HG03175 (cell line): ENCODE data around the gene NPR3.

Experiments
- ATAC-seq: cut with Tn5 transposase; IDR thresholded peaks from one replicate; pipeline ENCODE4 v1.9.1; 2021; ENCODE audit warnings: mild to moderate bottlenecking, moderate library complexity; ENCODE audit not compliant: unreplicated experiment

The NPR3 gene

DNA sequence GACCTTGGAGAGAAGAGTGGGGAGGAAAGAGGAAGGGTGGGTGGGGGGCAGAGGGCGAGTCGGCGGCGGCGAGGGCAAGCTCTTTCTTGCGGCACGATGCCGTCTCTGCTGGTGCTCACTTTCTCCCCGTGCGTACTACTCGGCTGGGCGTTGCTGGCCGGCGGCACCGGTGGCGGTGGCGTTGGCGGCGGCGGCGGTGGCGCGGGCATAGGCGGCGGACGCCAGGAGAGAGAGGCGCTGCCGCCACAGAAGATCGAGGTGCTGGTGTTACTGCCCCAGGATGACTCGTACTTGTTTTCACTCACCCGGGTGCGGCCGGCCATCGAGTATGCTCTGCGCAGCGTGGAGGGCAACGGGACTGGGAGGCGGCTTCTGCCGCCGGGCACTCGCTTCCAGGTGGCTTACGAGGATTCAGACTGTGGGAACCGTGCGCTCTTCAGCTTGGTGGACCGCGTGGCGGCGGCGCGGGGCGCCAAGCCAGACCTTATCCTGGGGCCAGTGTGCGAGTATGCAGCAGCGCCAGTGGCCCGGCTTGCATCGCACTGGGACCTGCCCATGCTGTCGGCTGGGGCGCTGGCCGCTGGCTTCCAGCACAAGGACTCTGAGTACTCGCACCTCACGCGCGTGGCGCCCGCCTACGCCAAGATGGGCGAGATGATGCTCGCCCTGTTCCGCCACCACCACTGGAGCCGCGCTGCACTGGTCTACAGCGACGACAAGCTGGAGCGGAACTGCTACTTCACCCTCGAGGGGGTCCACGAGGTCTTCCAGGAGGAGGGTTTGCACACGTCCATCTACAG is 760 bp downstream of the NPR3 start:
- ATAC-seq, result no peak

DNA sequence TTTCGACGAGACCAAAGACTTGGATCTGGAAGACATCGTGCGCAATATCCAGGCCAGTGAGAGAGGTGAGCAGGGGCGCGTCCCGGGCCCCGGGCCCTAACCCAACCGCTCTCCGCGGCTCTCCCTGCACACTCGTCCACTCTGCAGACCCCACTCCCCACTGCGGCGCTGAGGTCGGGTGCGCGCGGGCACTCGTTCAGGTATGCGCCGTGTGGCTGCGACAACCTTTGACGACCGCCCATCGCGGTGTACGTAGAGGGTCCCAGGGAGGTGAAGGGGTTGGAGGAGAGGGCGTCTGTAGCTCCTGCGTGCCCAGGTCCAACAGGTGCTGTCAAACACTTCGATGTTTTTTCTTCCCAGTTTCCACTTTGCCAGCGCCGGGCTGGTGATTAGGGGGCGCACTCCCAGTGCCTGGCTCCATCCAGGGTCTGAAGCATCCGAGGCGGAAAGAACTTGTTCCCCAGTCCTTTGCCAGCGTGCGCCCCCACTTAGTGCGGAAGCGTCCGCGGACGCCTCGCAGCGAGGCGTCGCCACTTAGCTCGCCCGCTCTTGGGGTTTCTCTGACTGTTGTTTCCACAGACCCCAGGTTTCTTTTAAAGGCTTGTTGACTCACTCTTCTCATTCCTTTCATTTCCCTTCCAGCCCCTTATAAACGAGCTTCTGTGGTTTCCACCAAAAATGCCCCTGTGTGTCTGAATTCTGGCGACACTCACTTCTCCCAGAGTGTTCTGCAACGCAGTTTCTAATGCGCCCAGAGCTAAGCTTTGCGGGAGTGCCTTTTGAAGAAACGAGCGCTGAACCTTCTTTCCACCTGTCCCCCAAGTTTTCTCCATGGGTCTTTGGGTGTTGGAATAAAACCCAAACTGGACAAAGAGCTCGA is 1.6 kb downstream of the NPR3 start:
- ATAC-seq, result no peak

DNA sequence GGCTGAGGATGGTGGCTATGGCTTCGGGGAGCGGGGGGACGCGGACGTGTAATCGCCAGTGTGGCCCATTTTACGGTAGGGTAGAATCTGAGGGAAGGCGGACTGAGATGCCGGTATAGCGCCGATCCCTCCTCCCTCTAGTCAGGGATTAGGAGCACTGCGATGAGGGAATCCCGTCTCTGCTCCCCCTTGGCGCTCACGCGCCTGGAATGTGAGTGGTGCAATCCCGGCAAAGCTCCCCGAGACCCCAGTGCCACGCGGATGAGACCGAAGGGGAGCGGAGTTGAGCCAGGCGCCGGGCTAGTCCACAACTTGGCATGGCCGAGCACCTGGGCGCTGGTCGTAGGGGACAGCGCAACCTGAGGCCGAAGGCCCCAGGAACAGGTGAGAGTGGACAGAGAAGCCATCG is 2.2 kb downstream of the NPR3 start:
- ATAC-seq, result no peak

DNA sequence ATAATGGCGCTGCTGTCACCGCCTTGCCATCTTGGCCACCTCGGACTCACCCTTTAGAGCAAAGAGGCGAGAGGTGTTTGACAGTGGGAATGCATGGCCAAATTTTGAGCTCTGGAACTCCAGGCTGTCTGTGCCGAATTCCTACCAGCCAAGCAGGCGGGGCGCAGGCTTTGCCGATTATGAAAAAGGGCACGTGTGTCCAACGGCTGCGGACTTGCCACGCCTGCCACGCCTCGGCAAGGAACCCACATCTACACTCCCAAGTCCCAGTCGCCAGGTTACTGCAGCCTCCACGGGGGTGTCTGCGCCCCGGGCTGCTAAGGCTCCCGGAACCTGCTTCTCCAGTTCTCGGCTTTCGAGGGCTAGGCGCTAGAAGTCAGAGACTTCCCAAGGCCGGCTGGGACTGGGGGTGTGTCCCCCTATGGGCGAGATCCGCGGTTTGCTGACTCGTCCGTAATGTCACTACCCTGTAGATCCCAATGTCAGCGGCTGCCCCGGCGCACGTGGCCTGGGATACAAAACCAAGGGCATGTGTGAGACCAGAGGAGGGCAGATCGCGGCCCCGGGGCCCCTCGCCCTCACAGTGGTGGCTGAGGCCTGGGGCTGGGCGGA is 2.8 kb downstream of the NPR3 start:
- no peak for ATAC-seq

DNA sequence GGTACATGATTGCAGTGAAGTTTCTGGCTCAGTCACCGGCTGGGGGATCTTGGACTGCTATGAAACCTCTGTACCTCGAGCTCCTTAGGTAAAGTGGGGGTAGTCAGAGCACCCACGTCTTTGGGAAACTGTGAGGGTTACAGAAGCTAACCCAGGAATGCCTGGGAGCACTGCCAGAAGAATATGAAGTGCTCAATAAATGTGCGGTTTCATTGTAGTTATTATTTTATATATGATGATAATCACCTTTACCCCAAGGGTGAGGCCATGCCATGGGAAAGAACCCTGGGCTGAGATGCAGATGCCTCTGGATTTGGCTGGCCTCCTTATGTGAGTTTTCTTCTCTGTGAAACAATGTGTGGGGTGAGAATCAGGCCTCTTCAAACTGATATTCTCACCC is 3.7 kb downstream of the NPR3 start:
- no peak for ATAC-seq

DNA sequence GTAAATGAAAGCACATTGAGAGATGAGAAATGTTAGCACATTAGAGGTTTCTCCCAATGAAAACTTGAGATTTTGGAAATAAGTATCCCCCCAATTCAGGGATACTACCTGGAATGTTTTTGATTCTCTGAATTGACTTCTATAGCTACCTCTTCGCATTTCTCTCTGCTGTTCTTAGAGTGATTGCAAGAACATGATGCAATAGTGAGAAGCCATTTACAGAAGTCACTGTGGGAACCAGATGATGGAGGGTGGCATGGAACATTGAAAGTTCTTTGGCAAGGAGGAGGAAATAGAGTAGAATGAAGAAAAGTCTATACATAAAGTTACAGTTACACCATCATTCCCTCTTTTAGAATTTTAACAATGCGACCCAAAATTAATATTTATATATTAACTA is 9.2 kb downstream of the NPR3 start:
- no peak for ATAC-seq

DNA sequence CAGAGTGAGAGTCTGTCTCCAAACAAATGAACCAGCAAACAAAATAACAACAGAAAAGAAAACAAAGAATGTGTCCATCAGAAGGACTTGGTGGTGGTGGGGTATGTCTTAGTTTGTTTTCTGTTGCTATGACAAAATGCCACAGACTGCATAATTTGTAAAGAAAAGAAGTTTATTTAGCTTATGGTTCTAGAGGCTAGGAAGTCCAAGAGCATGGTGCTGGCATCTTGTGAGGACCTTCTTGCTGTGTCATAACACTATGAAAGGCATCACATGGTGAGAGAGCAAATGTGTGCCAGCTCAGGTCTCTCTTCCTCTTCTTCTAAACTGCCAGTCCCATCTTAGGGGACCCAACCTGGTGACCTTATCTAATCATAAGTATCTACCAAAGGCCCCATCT is 10.5 kb downstream of the NPR3 start:
- ATAC-seq, result no peak

DNA sequence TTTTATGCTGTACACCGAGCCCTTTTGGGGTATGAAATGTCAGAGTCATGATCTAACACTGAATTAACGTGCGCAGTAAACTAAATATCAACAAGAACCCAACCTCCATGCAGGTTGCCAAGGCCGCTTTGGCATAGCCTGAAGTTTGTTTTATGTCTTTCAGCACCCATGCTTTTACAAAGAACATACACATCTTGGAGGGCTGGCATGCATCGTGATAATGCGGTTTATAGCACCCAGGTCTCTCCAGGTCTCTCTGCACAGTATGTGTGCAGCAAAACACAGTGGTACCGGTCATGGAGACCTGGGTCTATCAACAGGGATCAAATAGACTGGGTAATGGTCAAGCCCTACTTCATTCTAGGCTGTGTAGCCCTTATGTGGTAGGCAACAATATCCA is 11.8 kb downstream of the NPR3 start:
- ATAC-seq, result no peak

DNA sequence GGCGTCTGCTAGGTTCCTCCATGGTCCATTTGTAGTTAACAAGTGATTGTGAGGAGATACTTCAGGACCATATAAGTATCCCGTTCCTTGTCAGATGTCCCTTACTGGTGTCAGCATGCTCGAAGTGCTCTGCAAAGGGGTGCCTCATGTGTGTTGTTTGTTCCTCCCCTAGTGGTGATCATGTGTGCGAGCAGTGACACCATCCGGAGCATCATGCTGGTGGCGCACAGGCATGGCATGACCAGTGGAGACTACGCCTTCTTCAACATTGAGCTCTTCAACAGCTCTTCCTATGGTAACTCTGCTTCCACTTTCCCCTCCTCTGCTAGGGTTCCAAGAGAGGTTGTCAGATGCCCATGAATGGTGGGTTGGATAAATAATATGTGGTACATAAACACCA is 13.4 kb downstream of the NPR3 start:
- ATAC-seq, result no peak

DNA sequence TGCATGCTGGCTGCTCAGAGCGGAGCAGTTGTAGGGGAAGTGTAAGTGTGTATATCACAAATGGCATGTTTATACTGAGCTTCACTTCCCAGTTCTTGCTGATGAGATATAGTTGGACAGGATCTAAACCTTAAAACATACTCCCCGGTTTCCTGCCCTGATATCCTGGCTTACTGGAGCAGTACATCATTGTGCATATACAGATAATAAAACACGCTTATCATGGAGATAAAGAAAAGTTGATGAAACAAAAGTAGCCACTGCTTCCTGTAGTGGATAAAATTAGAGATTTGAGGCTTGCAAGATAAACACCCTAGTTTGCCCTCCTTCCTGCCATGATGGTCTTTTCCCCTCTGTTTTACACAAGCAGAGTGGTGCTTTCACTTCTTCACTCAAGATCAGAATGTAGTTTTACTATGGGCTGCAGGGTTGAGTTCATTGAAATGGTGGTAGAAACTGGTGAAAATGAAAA is 15.0 kb downstream of the NPR3 start:
- no peak for ATAC-seq

DNA sequence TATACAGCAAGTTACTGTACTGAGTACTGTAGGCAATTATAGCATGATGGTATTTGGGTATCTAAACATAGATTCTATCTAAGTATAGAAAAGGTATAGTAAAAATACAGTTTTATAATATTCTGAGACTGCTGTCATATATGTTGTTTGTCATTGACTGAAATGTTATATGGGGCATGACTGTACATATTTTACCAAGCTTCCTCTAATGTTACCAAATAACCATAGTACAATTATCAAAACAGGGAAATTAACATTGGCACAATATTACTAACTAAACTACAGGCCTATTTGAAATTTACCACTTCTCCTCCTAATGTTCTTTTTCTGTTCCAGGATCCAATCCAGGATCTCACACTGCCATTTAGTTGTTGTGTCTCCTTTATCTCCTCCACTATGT is 18.5 kb downstream of the NPR3 start:
- ATAC-seq, result no peak

DNA sequence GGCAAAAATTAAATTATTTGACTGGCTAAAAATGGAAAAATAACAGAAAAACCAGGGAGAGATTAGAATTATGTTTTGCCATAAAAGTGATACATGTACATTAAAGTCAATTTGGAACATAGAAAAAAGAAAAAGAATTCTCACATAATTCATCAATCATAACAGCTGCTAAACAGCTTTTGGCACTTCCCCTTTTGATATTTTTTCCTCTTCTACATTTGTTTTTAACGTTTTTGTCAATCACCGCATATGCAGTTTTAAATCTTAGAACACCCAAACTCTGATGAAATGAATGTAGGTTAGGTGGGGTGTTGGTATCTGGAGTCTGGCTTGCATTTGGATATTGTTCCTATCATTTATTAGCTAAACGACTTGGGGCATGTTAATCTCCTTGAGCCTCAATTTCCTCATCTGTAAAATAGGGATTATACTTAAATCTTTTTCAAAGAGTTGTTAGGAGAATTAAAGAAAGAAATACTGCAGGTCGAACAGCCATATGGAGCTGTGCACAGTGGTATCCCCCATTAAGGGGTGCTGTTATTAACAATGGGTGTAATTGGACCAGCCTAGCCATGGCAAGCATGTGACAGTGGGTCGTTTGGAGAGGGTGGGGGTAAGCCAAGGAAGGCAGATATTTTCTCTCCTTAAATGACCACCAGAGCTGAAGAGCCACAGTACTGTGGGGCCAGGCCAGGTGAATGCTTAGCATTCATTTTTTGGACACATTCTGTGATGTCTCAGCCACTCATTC is 22.6 kb downstream of the NPR3 start:
- ATAC-seq, result no peak

DNA sequence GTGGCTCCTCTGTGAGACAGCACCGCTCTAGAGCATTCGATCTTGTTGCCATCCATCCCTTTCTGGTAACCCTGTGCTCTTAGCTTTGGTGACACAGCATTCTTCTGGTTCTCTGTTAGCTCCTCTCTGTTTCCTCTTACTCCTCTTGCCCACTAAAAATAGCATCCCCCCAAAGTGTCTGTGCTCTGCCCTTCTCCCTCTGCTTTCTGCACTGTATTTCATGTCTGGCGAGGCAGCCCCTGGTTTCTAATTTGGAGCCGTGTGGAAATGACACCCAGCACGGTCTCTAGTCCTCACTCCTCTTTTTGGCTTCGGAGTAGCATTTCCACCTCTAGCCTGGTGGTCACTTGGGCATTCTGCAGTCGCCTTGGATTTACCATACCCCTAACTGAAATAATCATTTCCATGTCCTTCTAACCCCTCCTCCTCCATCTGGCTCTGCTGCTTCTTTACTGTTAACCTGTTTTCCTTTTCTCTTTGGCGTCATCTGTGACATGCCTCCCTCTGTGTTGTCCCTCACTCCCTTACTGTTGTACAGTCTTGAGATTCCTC is 23.8 kb downstream of the NPR3 start:
- no peak for ATAC-seq

DNA sequence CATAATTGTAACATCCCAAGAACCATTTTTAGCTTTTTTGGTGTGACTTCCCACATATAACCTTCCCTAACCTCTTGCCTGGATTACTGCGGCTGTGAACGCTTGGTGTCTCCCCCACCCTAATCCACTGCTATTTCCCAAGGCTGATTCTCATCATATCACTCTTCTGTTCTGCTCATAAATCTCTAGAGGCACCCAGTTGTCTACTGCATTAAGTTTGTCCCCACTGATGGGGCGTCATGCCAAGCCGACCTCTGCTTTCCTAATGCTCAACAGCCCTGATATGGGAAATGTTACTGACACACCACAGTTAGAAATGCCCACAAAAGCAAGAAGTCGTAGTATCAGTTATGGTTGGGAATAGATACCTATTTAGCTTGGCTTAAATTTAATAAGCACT is 24.4 kb downstream of the NPR3 start:
- ATAC-seq, result no peak

DNA sequence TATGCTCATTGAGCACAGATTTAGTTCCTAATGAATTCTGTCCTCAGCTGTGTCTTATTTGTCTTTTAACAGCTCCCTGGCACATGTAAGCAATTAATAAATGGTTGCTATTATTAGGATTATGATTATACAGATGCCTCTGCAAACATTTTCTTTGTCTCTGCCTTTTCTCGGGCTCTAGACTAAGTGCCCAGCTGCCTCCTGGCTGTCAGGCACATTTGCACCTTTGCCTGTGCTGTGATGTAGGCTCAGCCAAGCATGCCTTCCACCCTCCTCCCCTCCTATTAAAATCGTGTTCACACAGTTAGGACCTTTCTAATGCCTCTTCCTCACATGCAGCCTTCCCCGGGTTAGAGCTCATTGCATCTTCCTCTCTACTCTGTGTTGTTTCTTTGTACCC is 25.7 kb downstream of the NPR3 start:
- ATAC-seq, result no peak

DNA sequence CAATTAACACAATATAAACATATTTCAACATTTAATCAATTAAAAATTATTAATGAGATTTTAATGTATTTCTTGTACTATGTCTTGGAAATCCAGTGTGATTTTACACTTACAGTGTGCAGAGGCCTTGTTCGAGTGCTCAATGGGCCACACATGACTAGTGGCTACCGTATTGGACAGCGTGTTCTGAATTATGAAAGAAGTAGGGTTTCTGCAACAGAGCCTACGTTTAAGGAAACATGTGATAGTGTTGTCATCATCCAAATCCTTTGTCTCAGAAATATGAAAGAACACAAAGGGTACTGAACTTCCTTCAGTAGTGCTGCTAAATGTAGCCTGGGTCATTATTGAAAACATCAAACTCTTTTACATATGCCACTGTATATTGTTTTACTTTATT is 29.5 kb downstream of the NPR3 start:
- ATAC-seq, result no peak

DNA sequence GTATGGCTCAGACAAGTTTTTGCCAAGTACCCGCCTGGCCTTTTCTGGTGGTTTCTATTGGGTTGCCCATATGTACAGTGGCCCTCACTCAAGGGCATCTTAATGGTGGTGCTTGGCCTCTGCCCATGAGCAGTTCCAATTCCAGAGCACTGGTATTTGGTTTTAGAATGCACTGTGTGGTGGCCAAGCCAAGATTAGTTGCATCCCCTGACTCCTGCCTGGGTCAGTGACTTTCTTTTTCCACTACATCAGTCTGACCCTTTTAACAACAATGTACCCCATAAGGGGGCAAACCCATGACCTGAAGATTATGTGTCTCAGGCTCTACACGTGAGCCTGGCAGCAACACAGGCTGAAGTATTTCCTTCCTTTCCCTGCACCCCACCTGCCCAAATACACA is 34.2 kb downstream of the NPR3 start:
- ATAC-seq, result no peak

DNA sequence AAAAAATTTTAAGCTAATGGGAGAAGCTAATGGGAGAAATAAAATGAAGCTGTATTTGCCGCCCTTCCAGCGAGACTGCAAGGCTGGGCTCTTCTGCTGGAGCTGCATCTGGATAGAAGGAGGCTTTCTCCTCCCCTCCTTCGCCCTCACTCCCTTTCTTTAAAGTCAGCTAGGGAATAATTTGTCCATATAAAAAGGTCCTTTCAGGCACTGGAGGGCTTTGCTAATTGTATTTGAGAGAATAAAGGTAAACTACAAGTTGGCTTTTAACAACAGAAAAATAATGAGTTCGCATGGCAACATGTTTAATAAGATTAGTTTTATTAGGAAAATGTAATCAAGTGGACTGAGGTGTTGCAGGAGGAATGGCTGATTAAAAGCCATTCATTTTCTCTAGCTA is 41.3 kb downstream of the NPR3 start:
- ATAC-seq, result no peak

DNA sequence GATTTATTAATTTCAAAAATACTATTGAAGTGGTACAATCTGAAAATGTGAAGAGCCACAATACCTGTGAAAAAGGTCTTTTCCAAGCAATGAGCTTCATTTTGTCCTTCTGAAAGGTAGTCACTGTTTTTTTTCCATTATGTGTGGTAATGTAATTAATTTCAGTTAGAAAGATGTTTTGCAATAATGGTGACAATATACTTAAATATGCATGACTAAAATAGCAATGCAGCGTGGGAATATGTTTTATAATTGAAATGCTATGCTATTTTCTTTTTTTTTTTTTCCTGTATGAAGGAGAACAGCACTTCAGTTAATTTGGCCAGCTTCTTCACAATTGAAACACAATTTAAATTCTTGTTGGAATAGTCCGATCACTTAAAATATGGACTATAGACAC is 41.9 kb downstream of the NPR3 start:
- no peak for ATAC-seq

DNA sequence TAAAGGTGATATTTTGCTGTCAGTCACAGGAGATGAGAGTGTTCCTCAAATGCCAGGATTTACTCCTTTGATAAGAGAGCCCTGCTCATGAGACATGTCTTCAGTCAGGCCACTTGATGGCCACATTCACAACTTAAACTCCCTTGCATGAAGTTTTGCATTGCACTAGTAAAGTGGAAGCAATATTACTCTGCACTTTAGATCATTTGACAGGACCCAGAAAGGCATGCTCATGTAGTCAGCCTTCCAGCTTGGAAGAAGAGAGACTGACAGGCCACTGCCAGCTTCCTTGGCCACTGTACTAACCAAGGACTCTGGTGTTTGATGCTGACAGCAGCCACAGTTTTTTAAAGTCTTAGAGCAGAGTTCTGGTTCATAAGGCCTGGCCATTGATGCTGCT is 42.6 kb downstream of the NPR3 start:
- no peak for ATAC-seq

DNA sequence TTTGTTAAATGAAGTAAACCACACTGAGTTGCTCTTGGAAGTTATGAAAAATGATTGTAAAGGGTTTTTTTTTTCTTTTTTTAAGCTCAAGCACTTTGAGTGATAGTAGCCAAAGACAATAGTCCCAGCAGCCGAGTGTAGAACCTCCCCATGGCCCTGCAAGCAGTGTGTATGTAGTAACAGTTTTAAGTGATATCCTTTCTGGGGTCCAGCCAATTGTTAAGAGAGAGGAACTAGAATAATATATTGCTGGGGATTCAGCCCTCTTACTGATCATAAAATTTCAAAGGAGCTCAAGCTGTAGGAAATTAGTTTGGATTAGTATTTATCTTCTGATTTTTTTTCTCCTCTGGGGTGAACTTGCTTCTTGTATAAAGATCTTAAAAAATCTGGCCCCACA is 43.2 kb downstream of the NPR3 start:
- no peak for ATAC-seq
